ENCODE data around the gene CD83.
"Not testable (repeated sequence)": the region's sequence is repeated elsewhere in the genome, so short reads cannot be mapped to it uniquely, and the experiment has no call there.

CD83 gene

DNA sequence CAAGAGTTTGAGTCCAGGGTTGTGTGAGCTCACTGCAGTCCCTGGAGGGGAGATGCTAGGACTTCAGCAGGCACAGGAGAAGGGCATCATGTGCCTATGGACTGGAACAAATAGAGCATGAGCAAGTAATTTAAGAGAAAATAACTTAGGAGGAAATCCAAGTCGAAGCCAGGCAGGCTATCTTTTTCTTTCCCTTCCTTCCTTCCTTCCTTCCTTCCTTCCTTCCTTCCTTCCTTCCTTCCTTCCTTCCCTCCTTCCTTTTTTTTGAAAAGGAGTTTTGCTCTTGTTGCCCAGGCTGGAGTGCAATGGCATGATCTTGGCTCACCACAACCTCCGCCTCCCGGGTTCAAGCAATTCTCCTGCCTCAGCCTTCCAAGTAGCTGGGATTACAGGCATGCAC, 33.7 kb downstream of the CD83 start:
- not testable (repeated sequence) for DNase-seq

DNA sequence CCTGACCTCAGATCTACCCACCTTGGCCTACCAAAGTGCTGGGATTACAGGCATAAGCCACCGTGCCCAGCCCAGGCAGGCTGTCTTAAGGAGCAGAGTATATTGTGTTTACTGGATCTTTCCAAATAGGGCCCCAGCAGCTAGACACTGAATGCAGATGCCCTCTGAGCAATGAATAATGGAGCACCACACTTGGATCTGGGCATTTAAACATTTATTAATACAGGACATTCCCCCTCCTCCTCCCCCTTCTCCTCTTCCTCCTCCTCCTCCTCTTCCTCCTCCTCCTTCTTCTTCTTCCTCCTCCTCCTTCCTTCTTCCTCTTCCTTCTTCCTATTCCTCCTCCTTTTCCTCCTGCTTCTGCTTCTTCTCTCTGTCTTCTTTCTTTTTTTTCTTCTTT, 34.2 kb downstream of the CD83 start:
- DNase-seq, result no peak

DNA sequence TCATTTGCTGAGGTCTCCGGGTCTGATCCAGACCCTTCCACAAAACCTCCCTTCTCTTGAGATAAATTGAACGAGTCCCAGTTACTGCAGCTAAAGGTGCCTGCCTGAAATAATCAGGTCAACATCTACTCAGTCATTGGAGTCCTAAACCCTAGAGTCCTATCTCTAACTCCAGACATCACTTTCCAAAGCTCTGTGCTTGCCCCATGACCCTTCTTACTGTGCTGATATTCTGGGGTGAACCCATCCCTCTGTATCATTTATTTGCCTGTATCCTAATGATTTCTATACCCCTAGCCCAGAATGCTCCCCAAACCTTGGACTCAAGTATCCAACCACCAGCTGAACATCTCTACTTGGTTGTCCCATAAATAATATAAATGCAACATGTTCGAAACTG, 35.7 kb downstream of the CD83 start:
- DNase-seq, result peak; percentile 27

GRCh38 chr6:14159090-14159489, 41.5 kb downstream of the CD83 start:
- no peak for DNase-seq

GRCh38 chr6:14162826-14163225, 45.3 kb downstream of the CD83 start:
- no peak for DNase-seq

DNA sequence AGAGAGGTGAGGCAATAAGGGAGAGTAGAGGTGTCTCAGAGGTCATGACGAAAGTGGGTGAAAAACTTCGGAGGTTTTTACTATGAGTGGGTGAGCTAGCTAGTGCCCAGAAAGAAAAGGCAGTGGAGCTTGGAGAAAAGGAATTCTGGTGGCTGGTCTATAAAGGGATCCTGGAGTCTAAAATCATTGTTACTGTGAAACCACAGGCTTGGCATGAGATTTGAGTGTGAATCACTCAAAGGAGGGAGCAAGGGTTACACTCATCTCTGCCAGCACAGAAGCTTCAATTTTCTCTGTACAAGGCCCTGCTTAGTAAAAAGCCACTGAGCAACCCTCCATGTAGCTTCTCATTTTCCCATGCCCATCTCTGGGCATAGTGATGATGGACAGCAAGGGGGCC, 47.5 kb downstream of the CD83 start:
- DNase-seq, result no peak

GRCh38 chr6:14166839-14167238, 49.3 kb downstream of the CD83 start:
- no peak for DNase-seq

DNA sequence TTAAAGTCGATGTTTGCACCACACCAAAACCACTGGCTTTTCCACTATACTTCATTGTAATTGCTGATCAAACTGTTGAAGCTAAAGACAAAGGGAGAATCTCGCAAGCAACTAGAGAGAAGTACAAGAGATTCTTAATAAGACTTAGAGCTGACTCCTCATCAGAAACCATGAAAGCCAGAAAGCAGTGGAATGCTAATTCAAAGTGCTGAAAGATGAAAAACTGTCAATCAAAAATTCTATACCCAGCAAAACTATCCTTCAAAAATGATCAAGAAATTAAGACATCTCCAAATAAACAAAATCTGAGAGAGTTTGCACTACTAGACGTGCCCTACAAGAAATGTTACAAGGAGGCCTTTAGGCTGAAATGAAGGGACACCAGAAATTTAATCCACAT, 52.6 kb downstream of the CD83 start:
- no peak for DNase-seq

DNA sequence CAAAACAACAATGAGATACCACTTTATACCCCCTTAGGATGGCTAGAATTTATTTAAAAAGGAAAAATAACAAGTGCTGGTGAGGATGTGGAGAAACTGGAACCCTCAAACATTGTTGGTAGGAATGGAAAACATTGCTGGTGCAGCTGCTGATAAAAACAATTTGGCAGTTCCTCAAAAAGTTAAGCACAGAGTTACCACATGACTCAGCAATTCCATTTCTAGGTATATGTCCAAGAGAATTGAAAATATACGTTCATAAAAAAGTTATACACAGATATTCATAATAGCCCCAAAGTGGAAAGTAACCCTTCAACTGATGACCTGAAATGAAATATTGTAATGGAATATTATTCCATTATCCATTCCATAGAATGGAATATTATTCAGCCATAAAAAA, 55.0 kb downstream of the CD83 start:
- DNase-seq, result peak; percentile 60

DNA sequence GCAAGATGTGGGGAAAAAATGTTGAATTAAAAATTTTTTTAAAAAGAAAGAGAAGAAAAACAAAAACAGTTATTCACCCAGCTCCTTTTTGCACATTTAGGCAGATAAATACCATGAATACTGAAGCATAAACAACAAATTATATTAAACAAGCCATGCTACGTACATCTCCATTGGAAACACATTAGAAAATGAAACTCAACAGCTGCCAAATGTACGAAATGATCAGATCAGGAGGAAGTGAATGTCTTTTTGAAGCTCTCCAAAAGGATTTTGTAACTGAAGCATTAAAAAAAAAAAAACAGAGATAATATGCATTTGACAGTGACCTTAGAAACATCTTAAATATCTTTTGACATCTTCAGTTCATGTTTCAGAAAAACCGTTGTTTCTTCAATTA, 56.7 kb downstream of the CD83 start:
- DNase-seq, result no peak

DNA sequence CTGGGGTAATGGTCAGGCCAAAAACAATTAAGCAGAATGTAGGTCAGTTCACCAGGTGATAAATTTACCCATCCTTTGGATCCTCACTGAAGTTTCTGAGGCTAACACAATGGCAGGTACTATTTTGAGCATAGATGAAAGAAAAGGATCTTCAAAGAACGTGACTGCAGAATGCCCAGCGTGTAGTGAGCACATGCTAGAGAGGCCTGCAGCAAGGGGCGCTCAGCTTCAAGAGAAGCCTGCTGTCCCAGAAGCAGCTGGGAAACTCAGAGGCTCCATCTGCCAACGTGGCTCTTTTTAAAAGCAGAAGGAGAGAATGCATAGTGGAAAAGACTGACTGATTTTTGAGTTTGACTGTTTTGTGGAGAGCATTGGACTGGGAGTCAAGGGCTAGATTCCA, 57.4 kb downstream of the CD83 start:
- DNase-seq, result no peak

- DNase-seq, result no peak
Measured at GRCh38 chr6:14176429-14176828, 58.9 kb downstream of the CD83 start.

- no peak for DNase-seq
Measured at GRCh38 chr6:14177413-14178082, 60.0 kb downstream of the CD83 start.

DNA sequence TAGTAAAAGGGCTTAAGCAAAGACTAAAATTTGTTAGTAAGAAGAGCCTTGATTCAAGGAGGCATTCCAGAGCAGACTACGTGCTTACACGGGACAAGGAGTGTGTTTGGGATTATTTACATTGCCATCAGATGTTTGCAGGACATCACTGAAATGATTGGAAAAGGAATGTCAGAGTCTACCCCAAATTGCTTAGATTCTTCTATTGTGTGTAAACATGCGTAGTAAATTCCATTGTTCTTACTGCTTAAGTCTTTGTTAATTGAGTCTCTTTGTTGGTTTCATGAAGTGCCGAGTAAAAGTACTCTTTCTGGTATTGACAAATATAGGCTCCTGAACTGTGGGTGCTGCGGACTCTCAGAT, 60.5 kb downstream of the CD83 start:
- DNase-seq, result no peak

- no peak for DNase-seq
Measured at GRCh38 chr6:14180609-14181008, 63.0 kb downstream of the CD83 start.

DNA sequence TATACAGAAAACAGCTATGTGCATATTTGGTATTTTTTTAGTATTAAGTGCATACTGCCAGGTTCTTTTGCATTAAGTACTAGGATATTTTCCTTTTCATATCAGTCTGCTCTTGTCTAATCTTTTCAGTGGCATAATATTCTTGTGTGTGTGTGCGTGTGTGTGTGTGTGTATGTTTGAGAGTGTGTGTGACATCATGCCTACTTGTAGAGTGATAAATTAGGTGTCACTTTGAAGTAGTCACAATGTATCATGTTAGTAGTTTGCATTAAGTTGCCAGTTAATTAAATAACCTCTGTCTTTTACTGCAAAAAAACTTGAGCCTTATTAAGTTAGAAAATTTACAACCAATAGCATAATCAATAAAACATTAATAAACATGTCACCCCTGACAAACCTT, 65.3 kb downstream of the CD83 start:
- DNase-seq, result no peak
